ENCODE data around the gene NDE1.

NDE1 gene

GRCh38 chr16:15611610-15612009 lies 38.4 kb upstream of the NDE1 start:
- Histone ChIP-seq H3K9ac (ENCODE audit: low read depth, low read length) (no peak overlapping the region), H3K36me3 (ENCODE audit: insufficient read depth, low read length) (peaks cover 27% of the 10 kb centered on the region), H3K4me1 (ENCODE audit: insufficient read depth, low read length) (peaks cover 7% of the 10 kb centered on the region; the same call in 1 of the 2 replicates), H3K9me3 (ENCODE audit: control insufficient read depth, insufficient read depth, low read length) (no peaks in the 10 kb centered on the region)

GRCh38 chr16:15613676-15614075 lies 36.4 kb upstream of the NDE1 start:
- H3K9me3 ChIP-seq (ENCODE audit: control insufficient read depth, insufficient read depth, low read length): no peaks in the 10 kb centered on the region
- H3K9ac ChIP-seq (ENCODE audit: low read depth, low read length): peak overlapping the region; percentile 3; the same call in 1 of the 2 replicates
- H3K4me1 ChIP-seq (ENCODE audit: insufficient read depth, low read length): no peaks in the 10 kb centered on the region
- H3K36me3 ChIP-seq (ENCODE audit: insufficient read depth, low read length): peaks cover 22% of the 10 kb centered on the region

- Histone ChIP-seq H3K9me3 (ENCODE audit: control insufficient read depth, insufficient read depth, low read length) (no peaks in the 10 kb centered on the region), H3K9ac (ENCODE audit: low read depth, low read length) (no peak overlapping the region), H3K4me1 (ENCODE audit: insufficient read depth, low read length) (no peaks in the 10 kb centered on the region), H3K36me3 (ENCODE audit: insufficient read depth, low read length) (peaks cover 18% of the 10 kb centered on the region)
Observed at GRCh38 chr16:15616012-15616411, 34.0 kb upstream of the NDE1 start.

- Histone ChIP-seq H3K9me3 (ENCODE audit: control insufficient read depth, insufficient read depth, low read length) (no peaks in the 10 kb centered on the region), H3K36me3 (ENCODE audit: insufficient read depth, low read length) (peaks cover 18% of the 10 kb centered on the region), H3K9ac (ENCODE audit: low read depth, low read length) (no peak overlapping the region), H3K4me1 (ENCODE audit: insufficient read depth, low read length) (no peaks in the 10 kb centered on the region)
Observed at GRCh38 chr16:15616475-15617165, 33.4 kb upstream of the NDE1 start.

- no peak overlapping the region for H3K9ac ChIP-seq (ENCODE audit: low read depth, low read length)
- no peaks in the 10 kb centered on the region for H3K9me3 ChIP-seq (ENCODE audit: control insufficient read depth, insufficient read depth, low read length)
- H3K4me1 ChIP-seq (ENCODE audit: insufficient read depth, low read length): no peaks in the 10 kb centered on the region
- peaks cover 12% of the 10 kb centered on the region for H3K36me3 ChIP-seq (ENCODE audit: insufficient read depth, low read length)
Observed at GRCh38 chr16:15617901-15618300, 32.1 kb upstream of the NDE1 start.

GRCh38 chr16:15618392-15618791 lies 31.7 kb upstream of the NDE1 start:
- no peak overlapping the region for H3K9ac ChIP-seq (ENCODE audit: low read depth, low read length)
- H3K9me3 ChIP-seq (ENCODE audit: control insufficient read depth, insufficient read depth, low read length): no peaks in the 10 kb centered on the region
- no peaks in the 10 kb centered on the region for H3K4me1 ChIP-seq (ENCODE audit: insufficient read depth, low read length)
- peaks cover 12% of the 10 kb centered on the region for H3K36me3 ChIP-seq (ENCODE audit: insufficient read depth, low read length)

- Histone ChIP-seq H3K9me3 (ENCODE audit: control insufficient read depth, insufficient read depth, low read length) (no peaks in the 10 kb centered on the region), H3K9ac (ENCODE audit: low read depth, low read length) (no peak overlapping the region), H3K4me1 (ENCODE audit: insufficient read depth, low read length) (no peaks in the 10 kb centered on the region), H3K36me3 (ENCODE audit: insufficient read depth, low read length) (peaks cover 14% of the 10 kb centered on the region)
Observed at GRCh38 chr16:15620611-15621195, 29.3 kb upstream of the NDE1 start.

GRCh38 chr16:15621456-15621855 lies 28.6 kb upstream of the NDE1 start:
- H3K9ac ChIP-seq (ENCODE audit: low read depth, low read length): no peak overlapping the region
- no peaks in the 10 kb centered on the region for H3K9me3 ChIP-seq (ENCODE audit: control insufficient read depth, insufficient read depth, low read length)
- H3K4me1 ChIP-seq (ENCODE audit: insufficient read depth, low read length): no peaks in the 10 kb centered on the region
- H3K36me3 ChIP-seq (ENCODE audit: insufficient read depth, low read length): peaks cover 14% of the 10 kb centered on the region

- H3K9me3 ChIP-seq (ENCODE audit: control insufficient read depth, insufficient read depth, low read length): no peaks in the 10 kb centered on the region
- no peak overlapping the region for H3K9ac ChIP-seq (ENCODE audit: low read depth, low read length)
- H3K4me1 ChIP-seq (ENCODE audit: insufficient read depth, low read length): no peaks in the 10 kb centered on the region
- H3K36me3 ChIP-seq (ENCODE audit: insufficient read depth, low read length): peaks cover 14% of the 10 kb centered on the region
Observed at GRCh38 chr16:15621889-15622288, 28.2 kb upstream of the NDE1 start.

- Histone ChIP-seq H3K4me1 (ENCODE audit: insufficient read depth, low read length) (no peaks in the 10 kb centered on the region), H3K9me3 (ENCODE audit: control insufficient read depth, insufficient read depth, low read length) (no peaks in the 10 kb centered on the region), H3K36me3 (ENCODE audit: insufficient read depth, low read length) (peaks cover 11% of the 10 kb centered on the region), H3K9ac (ENCODE audit: low read depth, low read length) (no peak overlapping the region)
Observed at GRCh38 chr16:15631730-15632409, 18.2 kb upstream of the NDE1 start.

GRCh38 chr16:15635926-15636325 lies 14.1 kb upstream of the NDE1 start:
- peaks cover 17% of the 10 kb centered on the region; the same call in 1 of the 2 replicates for H3K36me3 ChIP-seq (ENCODE audit: insufficient read depth, low read length)

GRCh38 chr16:15636392-15636873 lies 13.6 kb upstream of the NDE1 start:
- H3K9ac ChIP-seq (ENCODE audit: low read depth, low read length): no peak overlapping the region
- peaks cover 17% of the 10 kb centered on the region; the same call in 1 of the 2 replicates for H3K36me3 ChIP-seq (ENCODE audit: insufficient read depth, low read length)
- H3K9me3 ChIP-seq (ENCODE audit: control insufficient read depth, insufficient read depth, low read length): no peaks in the 10 kb centered on the region
- H3K4me1 ChIP-seq (ENCODE audit: insufficient read depth, low read length): 0 out of 2 replicates have a peak, but pooled peaks cover under 1% of the 10 kb centered on the region

More at GRCh38 chr16:15635926-15636325, 14.1 kb upstream of the NDE1 start:
- Histone ChIP-seq H3K9ac (ENCODE audit: low read depth, low read length) (no peak overlapping the region), H3K4me1 (ENCODE audit: insufficient read depth, low read length) (no peaks in the 10 kb centered on the region), H3K9me3 (ENCODE audit: control insufficient read depth, insufficient read depth, low read length) (no peaks in the 10 kb centered on the region)

GRCh38 chr16:15639061-15639568 lies 10.9 kb upstream of the NDE1 start:
- Histone ChIP-seq H3K9ac (ENCODE audit: low read depth, low read length) (no peak overlapping the region), H3K4me1 (ENCODE audit: insufficient read depth, low read length) (peaks cover 7% of the 10 kb centered on the region; the same call in 1 of the 2 replicates), H3K36me3 (ENCODE audit: insufficient read depth, low read length) (peaks cover 17% of the 10 kb centered on the region; the same call in 1 of the 2 replicates), H3K9me3 (ENCODE audit: control insufficient read depth, insufficient read depth, low read length) (no peaks in the 10 kb centered on the region)

GRCh38 chr16:15640966-15641365 lies 9.1 kb upstream of the NDE1 start:
- H3K9ac ChIP-seq (ENCODE audit: low read depth, low read length): no peak overlapping the region
- no peaks in the 10 kb centered on the region for H3K9me3 ChIP-seq (ENCODE audit: control insufficient read depth, insufficient read depth, low read length)
- H3K36me3 ChIP-seq (ENCODE audit: insufficient read depth, low read length): peaks cover 11% of the 10 kb centered on the region; the same call in 1 of the 2 replicates
- peaks cover 8% of the 10 kb centered on the region; the same call in 1 of the 2 replicates for H3K4me1 ChIP-seq (ENCODE audit: insufficient read depth, low read length)

Data from ES-I3 (cell line).